ENCODE data around the gene TFDP1. TPM values are rescaled to one million over a fixed set of nuclear protein-coding genes. Genes with fewer than 3 reads are reported as not detected.

TFDP1 gene
- total RNA-seq, 2 experiments from 2014 or later: 152 to 153 TPM

DNA sequence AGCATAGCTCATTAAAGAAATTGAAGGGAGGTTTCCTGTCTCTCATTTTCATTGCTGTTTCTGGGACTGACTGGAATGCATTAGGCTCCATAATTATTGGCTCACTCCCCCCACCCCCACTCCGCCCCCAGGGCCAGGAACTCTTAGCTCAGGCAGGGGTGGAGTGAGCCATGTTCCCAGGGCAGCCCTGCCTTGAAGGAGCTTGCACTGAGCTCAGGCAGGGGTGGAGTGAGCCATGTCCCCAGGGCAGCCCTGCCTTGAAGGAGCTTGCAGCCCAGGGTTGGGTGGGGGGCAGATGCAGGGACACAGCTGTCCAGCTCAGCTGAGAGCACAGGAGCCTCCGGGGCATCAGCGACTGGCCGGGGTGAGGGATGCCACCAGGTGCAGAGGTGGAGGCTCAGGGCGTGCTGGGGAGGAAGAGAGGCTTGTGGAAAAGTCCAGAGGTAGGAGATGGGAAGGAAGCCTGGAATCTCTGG, 39.1 kb upstream of the TFDP1 start:
- H3K27me3 Mint-ChIP-seq: no peaks in the 10 kb centered on the region
- DNase-seq: no peak
- H3K4me3 Mint-ChIP-seq: no peak overlapping the region
- ChIA-PET CTCF (no interaction called here), POLR2A (no interaction called here)
- H3K27ac Mint-ChIP-seq: no peak overlapping the region
- H3K9me3 Mint-ChIP-seq: peaks cover 4% of the 10 kb centered on the region
- H3K36me3 Mint-ChIP-seq (ENCODE audit: low read depth): peaks cover 12% of the 10 kb centered on the region
- H3K4me1 Mint-ChIP-seq: peaks cover 3% of the 10 kb centered on the region

- no peaks in the 10 kb centered on the region for H3K27me3 Mint-ChIP-seq
- peaks cover 7% of the 10 kb centered on the region for H3K36me3 Mint-ChIP-seq (ENCODE audit: low read depth)
- CTCF ChIA-PET: no interaction called here
- DNase-seq: no peak
- H3K9me3 Mint-ChIP-seq: peaks cover 3% of the 10 kb centered on the region
- POLR2A ChIA-PET: no interaction called here
- no peak overlapping the region for H3K4me3 Mint-ChIP-seq
- H3K27ac Mint-ChIP-seq: no peak overlapping the region
- peaks cover 3% of the 10 kb centered on the region for H3K4me1 Mint-ChIP-seq
Observed at GRCh38 chr13:113545931-113546516, 38.5 kb upstream of the TFDP1 start.

DNA sequence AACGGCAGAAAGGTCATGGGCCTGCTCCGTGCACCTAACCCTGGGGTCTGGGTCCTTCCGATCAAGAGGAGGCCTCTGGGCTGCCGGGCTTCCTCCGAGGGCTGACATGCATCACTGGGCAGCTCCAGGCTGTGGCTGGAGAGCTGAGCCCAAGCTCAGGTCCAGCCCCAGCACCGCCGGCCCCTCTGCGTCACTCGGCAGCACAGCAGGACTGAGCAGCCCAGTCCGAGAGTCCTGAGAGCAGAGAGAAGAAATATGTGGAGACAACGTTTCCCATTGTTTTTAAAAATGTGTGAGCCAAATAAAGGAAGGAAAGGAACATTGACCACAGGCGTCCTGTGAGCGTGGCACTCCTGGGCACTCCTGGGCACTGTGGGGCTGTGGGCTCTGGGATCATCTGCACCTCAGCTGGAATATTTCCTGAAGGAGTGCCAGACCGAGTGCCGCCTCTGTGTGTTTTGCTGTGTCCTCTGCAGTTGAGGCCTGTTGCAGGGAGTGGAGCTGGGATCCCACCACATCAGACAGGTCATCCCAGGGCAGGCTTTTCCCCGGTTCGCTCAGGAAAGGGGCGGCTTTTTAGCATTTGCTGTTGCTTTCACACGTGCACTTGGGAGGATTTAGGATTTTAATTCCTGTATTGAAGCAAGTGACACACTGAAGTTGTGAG, 37.8 kb upstream of the TFDP1 start:
- H3K9me3 Mint-ChIP-seq: no peaks in the 10 kb centered on the region
- ChIA-PET CTCF (no interaction called here), POLR2A (no interaction called here)
- peaks cover 5% of the 10 kb centered on the region for H3K36me3 Mint-ChIP-seq (ENCODE audit: low read depth)
- DNase-seq: no peak
- no peak overlapping the region for H3K27ac Mint-ChIP-seq
- peaks cover 3% of the 10 kb centered on the region for H3K4me1 Mint-ChIP-seq
- H3K27me3 Mint-ChIP-seq: no peaks in the 10 kb centered on the region
- no peak overlapping the region for H3K4me3 Mint-ChIP-seq

DNA sequence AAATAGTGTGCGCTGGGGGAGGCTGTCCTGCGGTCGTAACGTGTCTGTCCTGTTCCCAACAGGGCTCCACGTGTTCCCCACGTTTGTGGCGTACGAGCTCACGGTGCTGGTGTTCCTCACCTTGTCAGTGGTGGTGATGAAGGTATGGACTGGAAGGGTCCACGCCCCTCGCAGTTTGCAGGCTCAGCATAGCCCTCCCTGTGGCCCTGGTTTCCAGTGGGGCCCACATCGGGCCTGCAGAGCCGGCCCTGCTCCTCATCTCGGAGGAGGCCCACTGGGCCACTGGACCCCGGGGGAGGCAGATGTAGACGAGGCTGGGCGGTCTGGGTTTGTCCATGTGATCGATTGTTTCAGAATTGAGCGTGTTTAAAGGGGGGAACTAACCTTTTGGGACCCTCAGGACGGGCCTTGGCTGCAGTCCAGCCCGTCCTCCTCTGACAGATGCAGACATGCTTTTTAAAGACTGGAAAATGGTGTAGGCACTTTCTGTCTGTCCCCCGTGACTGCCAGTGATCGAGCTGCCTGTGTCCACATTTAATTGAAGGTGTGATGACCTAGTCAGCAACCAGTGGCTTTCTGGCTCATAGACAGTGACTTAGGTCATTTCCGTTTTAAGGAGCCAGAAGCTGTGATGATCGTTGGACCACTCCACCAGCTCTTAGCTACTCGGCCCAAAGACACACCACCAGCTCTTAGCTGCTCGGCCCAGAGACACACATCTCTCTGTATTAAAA, 37.1 kb upstream of the TFDP1 start:
- Mint-ChIP-seq H3K36me3 (ENCODE audit: low read depth) (peaks cover 5% of the 10 kb centered on the region), H3K27ac (no peak overlapping the region), H3K4me3 (no peak overlapping the region), H3K4me1 (peaks cover 3% of the 10 kb centered on the region), H3K27me3 (no peaks in the 10 kb centered on the region), H3K9me3 (no peaks in the 10 kb centered on the region)
- peak; percentile 3 for DNase-seq
- POLR2A ChIA-PET: no interaction called here
- CTCF ChIA-PET: no interaction called here

DNA sequence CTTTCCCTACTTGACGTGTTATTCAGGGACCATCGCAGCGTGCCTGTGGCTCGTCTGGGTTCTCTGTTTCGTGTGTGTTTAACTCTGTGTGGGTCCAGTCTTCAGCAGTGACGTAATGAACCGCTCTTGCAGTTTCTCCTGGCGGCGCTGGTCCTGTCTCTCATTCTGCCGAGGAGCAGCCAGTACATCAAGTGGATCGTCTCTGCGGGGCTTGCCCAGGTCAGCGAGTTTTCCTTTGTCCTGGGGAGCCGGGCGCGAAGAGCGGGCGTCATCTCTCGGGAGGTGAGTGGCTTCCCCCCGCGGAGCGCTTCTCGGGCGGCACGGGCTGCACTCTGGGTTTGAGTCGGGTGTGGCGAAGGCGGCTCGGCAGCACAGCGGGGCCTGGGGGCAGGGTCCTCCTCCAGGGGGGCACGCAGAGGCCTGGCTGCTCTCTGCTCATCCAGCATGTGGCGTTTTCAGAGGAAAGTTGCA, 36.3 kb upstream of the TFDP1 start:
- DNase-seq: peak; percentile 3
- Mint-ChIP-seq H3K27ac (no peak overlapping the region), H3K4me1 (peaks cover 3% of the 10 kb centered on the region), H3K36me3 (ENCODE audit: low read depth) (peaks cover 5% of the 10 kb centered on the region), H3K9me3 (no peaks in the 10 kb centered on the region), H3K27me3 (no peaks in the 10 kb centered on the region), H3K4me3 (no peak overlapping the region)
- POLR2A ChIA-PET: no interaction called here
- CTCF ChIA-PET: interaction anchor here (1.4 kb wide), 1 partner anchor 8 kb away, joined by 5 read pairs; no protein-coding TSS in a partner anchor

GRCh38 chr13:113548778-113549621, 35.6 kb upstream of the TFDP1 start:
- H3K27ac Mint-ChIP-seq: no peak overlapping the region
- CTCF ChIA-PET: interaction anchor here (0.9 to 1.4 kb wide), 3 partner anchors 9 to 358 kb away, joined by 3 to 5 read pairs (median 3); no protein-coding TSS in a partner anchor
- H3K4me3 Mint-ChIP-seq: no peak overlapping the region
- H3K27me3 Mint-ChIP-seq: no peaks in the 10 kb centered on the region
- no peaks in the 10 kb centered on the region for H3K4me1 Mint-ChIP-seq
- no peaks in the 10 kb centered on the region for H3K36me3 Mint-ChIP-seq (ENCODE audit: low read depth)
- POLR2A ChIA-PET: no interaction called here
- H3K9me3 Mint-ChIP-seq: no peaks in the 10 kb centered on the region
- DNase-seq: no peak

- CTCF ChIA-PET: no interaction called here
- Mint-ChIP-seq H3K4me1 (no peaks in the 10 kb centered on the region), H3K27me3 (no peaks in the 10 kb centered on the region), H3K27ac (no peak overlapping the region), H3K36me3 (ENCODE audit: low read depth) (no peaks in the 10 kb centered on the region), H3K4me3 (no peak overlapping the region), H3K9me3 (no peaks in the 10 kb centered on the region)
- DNase-seq: peak; percentile 2
- POLR2A ChIA-PET: no interaction called here
Observed at GRCh38 chr13:113550453-113550852, 34.1 kb upstream of the TFDP1 start.

- CTCF ChIA-PET: interaction anchor here (0.9 kb wide), 1 partner anchor 54 kb away, joined by 3 read pairs; no protein-coding TSS in a partner anchor
- POLR2A ChIA-PET: no interaction called here
- no peaks in the 10 kb centered on the region for H3K27me3 Mint-ChIP-seq
- no peaks in the 10 kb centered on the region for H3K4me1 Mint-ChIP-seq
- no peak overlapping the region for H3K27ac Mint-ChIP-seq
- DNase-seq: peak; percentile 1
- H3K36me3 Mint-ChIP-seq (ENCODE audit: low read depth): no peaks in the 10 kb centered on the region
- H3K4me3 Mint-ChIP-seq: no peak overlapping the region
- H3K9me3 Mint-ChIP-seq: no peaks in the 10 kb centered on the region
Observed at GRCh38 chr13:113551081-113552000, 33.2 kb upstream of the TFDP1 start.

- Mint-ChIP-seq H3K9me3 (no peaks in the 10 kb centered on the region), H3K4me3 (no peak overlapping the region), H3K27ac (no peak overlapping the region), H3K36me3 (ENCODE audit: low read depth) (no peaks in the 10 kb centered on the region), H3K27me3 (no peaks in the 10 kb centered on the region), H3K4me1 (no peaks in the 10 kb centered on the region)
- DNase-seq: peak; percentile 0
- CTCF ChIA-PET: interaction anchor here (0.9 kb wide), 1 partner anchor 55 kb away, joined by 3 read pairs; no protein-coding TSS in a partner anchor
- POLR2A ChIA-PET: no interaction called here
Observed at GRCh38 chr13:113552079-113552478, 32.5 kb upstream of the TFDP1 start.

DNA sequence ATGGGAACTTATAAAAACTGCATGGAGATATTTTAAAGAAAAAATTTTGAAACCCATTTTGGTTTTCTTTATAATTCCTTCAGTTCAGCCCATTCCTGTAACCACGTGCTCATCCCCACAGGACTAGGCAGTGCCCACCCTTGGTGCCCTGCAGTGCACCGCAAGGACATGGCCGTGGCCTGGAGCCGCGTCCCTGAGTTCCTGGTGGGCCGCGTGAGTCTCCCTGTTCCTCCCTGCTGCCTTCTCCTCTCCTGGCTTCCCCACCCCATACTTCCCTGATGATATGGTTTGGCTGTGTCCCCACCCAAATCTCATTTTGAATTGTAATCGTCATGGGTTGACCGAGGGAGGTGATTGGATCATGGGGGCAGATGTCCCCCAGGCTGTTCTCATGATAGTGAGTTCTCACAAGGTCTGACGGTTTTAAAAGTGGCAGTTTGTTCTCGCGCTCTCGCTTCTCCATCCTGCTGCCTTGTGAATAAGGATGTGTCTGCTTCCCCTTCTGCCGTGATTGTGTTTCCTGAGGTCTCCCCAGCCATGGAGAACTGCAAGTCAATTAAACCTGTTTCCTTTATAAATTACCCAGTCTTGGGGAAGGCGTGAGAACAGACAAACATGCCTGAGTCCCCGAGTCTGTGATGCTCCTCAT, 31.6 kb upstream of the TFDP1 start:
- ChIA-PET POLR2A (no interaction called here), CTCF (no interaction called here)
- no peaks in the 10 kb centered on the region for H3K9me3 Mint-ChIP-seq
- no peak overlapping the region for H3K27ac Mint-ChIP-seq
- H3K4me3 Mint-ChIP-seq: no peak overlapping the region
- H3K27me3 Mint-ChIP-seq: no peaks in the 10 kb centered on the region
- DNase-seq: peak; percentile 4
- H3K36me3 Mint-ChIP-seq (ENCODE audit: low read depth): no peaks in the 10 kb centered on the region
- H3K4me1 Mint-ChIP-seq: no peaks in the 10 kb centered on the region

GRCh38 chr13:113553511-113554332, 30.8 kb upstream of the TFDP1 start:
- Mint-ChIP-seq H3K4me3 (no peak overlapping the region), H3K27ac (no peak overlapping the region), H3K4me1 (no peaks in the 10 kb centered on the region), H3K9me3 (no peaks in the 10 kb centered on the region), H3K27me3 (no peaks in the 10 kb centered on the region), H3K36me3 (ENCODE audit: low read depth) (no peaks in the 10 kb centered on the region)
- DNase-seq: peak; percentile 5
- CTCF ChIA-PET: no interaction called here
- POLR2A ChIA-PET: no interaction called here

Data from activated CD4-positive, alpha-beta T cell treated with anti-CD3 and anti-CD28 coated beads, Interleukin-2, amount 10 ng/mL, durations not matched to agents 7 days and 5 days (primary cell).